ENCODE results near the gene GGCT.
"Not testable (repeated sequence)": the region's sequence is repeated elsewhere in the genome, so short reads cannot be mapped to it uniquely, and the experiment has no call there.

GGCT gene, protein sequence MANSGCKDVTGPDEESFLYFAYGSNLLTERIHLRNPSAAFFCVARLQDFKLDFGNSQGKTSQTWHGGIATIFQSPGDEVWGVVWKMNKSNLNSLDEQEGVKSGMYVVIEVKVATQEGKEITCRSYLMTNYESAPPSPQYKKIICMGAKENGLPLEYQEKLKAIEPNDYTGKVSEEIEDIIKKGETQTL

DNA sequence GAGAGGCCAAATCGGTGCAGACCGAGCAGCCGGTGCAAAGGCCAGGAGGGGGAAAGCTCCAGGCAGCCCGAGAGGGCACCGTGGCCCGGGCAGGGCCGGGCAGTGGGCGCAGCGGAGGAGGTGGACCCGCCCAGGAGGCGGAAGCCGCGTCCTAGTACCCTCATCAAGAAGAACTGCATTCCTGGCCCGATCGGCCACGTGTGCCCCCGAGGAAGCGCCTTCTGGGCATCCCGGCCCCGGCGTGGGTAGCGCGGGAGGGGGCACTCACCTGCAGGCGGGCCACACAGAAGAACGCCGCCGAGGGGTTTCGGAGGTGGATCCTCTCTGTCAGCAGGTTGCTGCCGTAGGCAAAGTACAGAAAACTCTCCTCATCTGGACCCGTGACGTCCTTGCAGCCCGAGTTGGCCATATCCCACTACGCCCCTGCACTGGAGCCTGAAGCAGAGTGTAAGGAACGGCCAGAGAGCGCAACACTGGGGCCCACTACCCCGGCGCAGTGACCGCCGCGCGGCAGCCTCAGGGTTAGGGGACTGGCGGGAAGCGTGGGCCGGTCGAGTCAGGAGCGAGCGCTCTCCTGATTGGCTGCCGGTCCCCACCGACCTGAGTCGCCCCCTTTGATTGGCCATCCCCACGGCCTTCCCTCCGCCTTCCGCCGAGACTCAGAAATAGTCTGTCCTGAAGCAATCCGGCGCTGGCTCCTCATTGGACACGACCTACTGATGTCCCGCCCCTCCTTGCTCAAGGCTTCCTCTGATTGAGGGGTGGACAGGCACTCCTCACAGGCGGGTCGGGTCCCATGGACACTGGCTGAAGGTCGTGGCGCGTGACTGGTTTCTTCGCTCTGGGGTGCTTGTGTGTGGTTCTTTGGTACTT is at the start of gene GGCT:
Gene GGCT (minus strand): TSS at position 529 of the 873 bp plus-strand sequence. CDS start 120 bp downstream, at position 409.
- DNase-seq: peak; percentile 96

DNA sequence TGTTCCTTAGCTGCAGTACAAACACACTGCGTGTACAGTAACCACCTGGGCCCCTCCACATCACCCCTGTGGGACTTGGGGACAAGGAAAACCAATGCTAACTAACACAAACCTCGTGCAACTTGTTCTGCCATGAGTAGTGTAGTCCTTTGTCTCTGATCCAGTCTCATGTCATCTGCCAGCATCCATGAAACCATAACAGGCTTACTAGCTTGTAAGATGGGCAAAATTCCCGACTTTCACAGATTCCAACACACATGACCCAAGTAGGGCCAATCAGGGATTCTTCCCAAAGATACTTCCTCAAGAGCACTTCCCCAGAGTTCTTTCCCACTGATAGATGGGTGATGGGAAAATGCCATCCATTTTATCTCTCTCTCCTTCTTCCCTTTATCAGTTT is 48.9 kb upstream of the GGCT start:
- no peak for DNase-seq

DNA sequence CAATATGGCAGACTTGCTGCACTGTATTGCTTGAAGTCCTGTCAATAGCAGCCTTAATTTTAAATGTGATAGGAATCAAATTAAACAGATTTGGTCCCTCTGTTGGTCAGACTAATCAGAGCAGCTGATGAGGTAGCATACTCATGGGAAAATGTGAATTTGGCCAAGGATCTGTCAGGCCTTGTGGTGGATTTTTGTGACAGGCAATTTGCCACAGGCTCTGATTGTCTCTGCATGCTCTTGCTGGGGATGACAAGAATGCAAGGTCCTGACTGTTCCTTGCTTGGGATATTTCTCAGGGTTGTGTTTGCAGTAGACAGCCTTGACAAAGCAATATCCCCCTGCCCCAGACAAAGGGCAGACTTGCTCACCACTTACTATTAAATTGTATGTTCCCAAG is 48.5 kb upstream of the GGCT start:
- no peak for DNase-seq

DNA sequence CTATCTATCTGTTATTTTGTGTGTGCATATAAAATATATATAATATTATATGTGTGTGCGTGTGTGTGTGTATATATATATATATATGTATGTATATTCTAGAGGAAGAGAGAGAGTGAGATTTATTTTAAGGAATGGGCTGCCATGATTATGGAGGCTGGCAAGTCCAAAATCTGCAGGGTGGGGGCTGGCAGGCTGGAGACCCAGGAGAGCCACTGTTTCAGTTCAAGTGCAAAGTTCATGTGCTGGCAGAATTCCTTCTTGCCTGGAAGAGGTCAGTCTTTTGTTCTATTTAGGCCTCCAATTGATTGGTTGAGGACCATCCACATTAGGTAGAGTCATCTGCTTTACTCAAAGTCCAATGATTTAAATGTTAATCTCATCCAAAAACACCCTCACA is 47.7 kb upstream of the GGCT start:
- no peak for DNase-seq

DNA sequence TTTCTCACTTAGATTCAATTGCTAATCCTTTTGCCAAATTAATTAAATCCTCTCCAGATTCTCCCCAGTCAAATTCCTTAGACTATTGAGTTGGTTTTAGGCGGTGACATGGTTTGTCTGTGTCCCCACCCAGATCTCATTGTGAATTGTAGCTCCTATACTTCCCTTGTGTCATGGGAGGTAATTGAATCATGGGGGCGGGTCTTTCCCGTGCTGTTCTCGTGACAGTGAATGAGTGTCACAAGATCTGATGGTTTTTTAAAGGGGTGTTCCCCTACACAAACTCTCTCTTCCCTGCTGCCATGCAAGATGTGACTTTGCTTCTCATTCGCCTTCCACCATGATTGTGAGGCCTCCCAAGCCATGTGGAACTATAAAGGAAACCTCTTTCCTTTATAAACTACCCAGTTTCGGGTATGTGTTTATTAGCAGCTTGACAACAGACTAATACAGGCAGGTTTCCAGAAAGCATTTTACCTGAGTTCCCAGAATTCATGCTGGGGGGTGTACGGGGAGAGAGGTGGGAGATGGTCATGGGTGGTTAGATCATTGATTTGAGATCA is 45.4 kb upstream of the GGCT start:
- DNase-seq: no peak

DNA sequence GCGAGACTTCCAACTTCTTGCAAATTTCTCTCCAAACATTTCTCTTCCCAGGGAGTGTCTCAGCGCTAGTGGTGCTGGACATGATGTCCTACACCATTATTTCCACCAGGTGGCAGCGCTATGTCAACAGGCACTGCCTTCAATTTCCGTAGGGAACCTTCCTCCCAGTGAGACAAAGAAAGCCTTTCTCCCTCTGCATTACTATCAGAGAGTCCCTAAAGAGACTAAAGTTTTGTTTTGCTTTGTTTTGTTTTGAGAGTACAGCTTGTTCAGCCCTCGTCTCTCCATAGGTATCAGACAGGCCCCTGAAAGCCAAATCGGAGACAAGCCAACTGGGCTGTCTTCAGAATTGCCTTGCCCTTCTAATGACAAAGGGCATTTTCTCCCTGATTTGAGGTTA is 44.2 kb upstream of the GGCT start:
- peak; percentile 32 for DNase-seq

DNA sequence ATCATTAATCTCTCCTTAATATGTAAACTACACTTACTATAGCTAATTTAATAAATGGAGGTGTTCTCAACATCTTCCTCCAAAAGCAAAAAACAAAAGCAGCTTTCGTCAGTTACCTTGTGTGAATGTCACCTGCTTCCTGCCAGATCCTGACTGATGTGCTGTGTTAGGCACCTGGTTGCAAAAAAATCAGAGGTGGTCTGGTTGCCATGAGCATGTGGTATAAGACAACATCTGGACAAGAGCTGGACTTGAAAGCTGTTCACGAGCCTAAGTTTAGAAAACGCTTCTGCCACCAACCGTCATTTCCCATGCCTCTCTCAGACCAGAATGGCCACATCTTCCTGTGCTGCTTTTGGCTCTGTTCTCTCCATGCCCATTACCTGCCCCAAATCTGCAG is 42.0 kb upstream of the GGCT start:
- DNase-seq: no peak

DNA sequence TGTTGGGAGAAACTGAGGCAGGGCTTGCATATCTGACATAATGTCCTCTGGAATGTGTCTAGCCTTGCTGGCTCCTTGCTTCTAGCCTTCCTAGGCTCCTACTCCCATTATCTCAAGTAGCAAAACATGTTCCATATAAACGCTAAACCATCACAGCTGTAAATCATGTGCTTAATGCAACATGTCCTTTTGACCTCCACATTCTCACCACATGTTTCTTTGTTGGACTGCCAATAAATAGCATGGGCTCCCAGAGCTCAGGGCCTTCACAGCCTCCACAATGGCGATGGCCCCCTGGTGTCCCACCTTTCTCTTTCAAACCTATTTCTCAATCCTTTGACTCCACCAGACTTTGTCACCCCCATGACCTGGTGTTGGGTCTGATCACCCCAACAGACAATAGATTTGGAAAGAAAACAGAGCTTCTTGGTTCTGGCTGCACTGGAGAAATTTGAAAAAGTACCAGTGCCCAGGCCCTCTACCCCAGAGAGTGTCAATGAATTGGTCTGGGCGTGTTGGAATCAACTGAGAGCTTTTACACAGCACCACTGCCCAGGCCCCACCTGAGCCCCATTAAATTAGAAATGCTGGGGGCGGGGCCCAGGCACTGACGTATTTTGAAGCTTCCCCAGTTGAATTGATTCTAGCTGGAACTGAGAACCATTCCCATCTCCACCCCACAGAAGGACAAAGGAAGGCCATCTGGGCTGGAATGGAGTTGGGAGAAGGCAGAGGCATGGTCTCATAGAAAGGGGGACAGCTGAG is 41.3 kb upstream of the GGCT start:
- no peak for DNase-seq

DNA sequence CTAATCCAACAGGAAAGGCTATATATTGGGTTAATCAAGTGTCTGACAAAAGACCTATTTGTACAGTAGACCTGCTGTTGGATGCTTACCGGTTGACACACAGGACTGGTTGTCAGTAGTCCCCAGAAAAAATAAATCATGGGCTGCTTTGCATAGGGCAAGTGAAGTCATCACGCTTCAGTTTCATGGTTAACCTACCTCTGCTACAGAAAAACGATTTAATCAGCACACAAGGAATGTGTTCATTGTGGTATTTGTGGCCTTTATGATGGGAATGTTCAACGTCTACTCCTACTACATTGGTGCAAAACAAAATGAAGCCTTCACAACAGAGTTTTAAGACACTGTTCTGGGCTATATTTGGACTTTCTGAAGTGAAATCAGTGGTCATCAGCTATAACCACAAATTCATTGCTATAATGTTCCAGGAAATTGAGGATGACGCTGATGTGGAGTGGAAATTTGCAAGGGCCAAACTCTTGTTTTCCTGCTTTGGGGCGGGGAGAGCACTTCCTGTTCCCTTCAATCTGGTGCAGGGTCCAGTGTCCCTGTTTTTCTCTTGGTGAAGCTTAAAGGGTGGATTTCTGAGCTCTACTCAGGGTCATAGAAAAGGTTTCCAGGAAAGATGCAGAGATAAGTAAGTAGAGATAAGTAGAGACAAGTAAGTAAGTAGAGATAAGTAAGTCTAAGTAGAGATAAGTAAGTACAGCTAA is 39.3 kb upstream of the GGCT start:
- DNase-seq: no peak

DNA sequence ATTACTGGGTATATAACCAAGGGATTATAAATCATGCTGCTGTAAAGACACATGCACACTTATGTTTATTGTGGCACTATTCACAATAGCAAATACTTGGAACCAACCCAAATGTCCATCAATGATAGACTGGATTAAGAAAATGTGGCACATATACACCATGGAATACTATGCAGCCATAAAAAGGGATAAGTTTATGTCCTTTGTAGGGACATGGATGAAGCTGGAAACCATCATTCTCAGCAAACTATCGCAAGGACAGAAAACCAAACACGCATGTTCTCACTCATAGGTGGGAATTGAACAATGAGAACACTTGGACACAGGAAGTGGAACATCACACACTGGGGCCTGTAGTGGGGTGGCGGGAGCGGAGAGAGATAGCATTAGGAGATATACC is 38.5 kb upstream of the GGCT start:
- not testable (repeated sequence) for DNase-seq

DNA sequence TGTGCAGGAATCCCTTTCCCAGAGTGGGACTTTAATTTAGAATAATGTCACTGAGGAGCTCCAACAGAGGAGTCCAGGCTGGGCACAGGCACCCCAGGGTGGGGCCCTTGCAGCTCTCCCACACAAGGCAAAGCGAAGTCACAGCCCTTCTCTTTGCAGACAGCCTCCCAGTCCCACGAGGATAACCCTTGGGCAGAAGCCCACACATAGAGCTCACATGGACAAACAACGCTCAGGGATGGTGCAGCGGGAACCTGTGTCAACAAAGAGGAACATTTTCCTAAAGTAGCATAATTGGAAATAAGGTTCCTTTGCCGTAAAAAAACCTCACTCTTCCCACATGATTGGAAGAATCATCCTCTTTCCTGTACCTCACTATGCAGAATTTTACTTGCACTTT is 29.3 kb upstream of the GGCT start:
- no peak for DNase-seq

DNA sequence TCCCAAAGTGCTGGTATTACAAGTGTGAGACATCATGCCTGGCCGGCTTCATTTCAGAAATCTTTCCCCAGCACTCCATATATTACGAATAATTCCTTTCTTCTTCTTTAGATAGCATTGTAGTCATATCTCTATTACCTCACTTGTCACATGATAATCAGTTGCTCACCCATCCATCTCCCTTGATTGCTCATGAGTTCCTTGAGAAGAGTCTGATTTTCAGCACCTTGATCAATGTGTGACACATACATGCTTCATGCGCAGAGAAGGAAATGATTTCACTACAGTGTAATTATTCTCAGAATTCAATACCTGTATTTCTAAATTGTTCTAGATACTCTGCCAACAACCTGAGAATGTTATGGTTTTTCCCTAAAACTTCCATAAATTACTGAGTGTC is 26.7 kb upstream of the GGCT start:
- DNase-seq: no peak

DNA sequence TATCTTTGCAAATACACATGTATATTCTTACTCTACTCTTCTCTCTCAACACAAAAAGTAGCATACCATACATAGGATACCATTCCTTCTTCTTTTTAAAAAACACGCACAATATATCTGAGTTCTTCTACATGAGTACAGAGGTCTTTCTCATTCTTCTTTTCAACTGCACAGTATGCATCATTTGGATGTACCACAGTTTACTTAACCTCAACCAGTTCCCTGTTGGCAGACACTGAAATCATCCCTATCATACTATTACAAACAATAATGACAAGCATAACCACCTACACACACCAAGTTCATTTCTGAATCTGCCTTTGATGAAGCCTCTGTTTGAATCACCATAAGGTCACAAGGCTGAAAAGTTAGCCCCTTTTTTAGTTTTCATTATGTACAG is 25.7 kb upstream of the GGCT start:
- no peak for DNase-seq

DNA sequence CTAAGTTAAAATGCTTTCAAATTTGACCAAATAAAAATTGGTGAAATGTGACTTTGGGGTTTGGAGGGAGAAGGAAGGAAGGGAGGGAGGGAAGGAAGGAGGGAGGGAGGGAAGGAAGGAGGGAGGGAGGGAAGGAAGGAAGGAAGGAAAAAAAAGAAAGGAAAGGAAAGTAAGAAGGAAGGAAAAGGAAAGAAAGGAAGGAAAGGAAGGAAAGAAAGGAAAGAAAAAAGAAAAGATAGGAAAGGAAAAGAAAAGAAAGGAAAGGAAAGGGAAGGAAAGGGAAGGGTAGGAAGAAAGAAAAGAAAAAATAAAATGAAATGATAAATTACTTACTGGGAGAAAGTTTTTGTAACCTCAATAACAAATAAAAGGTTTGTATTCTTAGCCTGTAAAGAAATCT is 24.1 kb upstream of the GGCT start:
- no peak for DNase-seq

DNA sequence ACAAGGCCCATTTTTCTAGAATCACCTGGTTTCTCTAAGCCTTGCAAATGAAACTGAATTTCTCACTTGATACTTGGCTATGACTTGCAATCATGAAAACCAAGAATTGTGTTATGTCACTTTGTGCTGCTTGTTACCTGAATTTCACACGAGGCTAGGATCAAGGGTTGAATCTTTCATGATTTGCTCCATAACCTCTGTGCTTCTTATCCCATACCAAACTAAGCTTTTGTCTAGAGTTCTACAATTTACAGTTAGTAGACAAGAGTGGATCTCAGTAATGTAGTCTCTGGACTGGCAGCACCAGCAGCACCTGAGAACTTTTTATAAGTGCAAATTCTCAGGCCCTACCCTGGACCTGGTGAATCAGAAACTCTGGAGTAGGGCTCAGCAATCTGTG is 22.7 kb upstream of the GGCT start:
- DNase-seq: not testable (repeated sequence)

DNA sequence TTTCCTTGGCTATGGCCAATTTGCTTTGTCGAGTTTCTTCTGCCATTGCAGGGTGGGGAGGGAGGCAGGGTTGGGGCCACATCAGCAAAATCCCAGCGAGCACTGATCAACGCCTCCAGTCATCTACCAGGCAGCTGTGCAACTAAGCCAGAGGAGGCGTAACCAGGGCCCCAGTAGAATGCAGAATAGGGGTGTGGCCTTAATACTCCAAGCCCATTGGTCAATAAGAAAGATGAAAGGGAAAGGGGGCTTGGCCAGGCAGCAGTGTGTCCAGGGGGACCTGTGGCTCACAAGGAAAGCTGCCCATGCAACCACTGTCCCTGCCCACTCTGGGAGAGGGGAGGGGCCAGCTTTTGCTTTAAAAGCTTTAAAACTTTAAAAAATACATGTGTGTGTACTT is 21.5 kb upstream of the GGCT start:
- DNase-seq: no peak

DNA sequence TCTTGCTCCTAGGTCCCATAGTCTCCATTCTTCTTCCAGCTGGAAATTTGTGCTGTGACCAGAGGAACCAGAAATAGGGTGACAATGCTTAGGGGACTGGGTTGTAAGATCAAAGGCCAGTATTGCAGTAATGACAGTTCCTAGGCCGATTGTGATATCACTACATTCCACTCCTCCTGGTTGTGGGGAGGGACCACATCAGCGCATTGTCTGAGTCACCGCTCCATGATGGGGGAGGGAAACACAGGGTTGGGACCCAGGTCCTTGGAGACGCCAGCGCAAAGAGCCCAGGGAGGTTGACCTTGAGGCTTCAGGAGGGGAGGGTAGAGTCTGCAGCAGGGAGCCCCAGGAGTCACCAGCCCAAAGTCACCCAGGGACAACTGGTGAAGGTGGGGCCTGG is 20.8 kb upstream of the GGCT start:
- DNase-seq: no peak

DNA sequence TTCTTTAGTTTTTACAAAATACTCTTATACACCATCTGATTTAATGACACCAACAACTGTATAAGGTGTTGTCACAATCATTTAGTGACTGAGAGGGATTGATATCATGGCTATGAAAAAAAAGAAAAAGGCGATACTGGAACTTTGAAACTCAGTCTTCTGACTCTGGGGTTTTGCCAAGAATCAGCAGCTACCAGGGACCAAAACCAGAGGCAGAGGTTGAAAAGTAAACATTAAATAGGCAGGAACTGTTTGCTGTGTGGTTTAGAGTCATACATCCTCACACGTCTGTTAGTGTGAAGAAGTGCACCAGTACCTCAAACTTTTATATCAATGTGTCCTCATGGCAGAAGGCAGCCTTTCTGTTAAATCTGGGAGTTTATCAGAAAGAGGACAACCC is 19.9 kb upstream of the GGCT start:
- DNase-seq: no peak

DNA sequence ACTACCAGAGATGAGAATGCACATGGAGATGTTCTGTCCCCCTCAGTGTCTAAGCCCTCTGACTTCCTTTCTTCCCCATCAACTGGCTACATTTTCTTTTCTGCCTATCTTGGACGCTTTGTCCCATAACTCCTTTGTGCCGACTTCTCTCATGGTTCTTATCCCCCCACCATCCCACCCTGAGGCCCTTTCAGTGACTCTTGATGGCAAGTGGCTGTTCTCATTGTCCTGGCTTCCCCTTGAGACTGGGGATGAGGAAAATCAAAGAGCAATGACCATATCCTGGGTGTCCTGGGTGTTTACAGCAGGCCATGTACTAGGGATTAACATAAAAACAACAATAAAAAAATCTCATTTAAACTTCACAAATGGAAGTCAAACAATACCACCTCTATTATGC is 18.8 kb upstream of the GGCT start:
- DNase-seq: no peak

DNA sequence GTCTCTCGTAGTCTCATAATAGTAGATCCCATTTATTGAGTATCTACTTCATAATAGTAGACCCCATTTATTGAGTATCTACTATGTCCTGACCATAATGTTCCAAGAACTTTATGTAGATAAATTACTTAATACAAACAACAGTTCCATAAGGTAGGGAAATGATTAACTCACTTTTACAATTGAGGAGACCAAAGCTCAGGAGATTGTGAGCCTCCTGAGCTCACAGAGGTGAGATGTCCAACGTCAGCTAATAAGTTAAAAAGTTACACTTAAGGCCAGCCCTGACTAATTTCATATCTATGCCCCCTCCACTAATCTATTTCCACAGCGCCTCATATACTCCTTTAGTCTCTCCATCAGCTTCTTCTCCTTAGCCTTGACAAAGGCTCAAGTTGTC is 17.5 kb upstream of the GGCT start:
- DNase-seq: no peak

DNA sequence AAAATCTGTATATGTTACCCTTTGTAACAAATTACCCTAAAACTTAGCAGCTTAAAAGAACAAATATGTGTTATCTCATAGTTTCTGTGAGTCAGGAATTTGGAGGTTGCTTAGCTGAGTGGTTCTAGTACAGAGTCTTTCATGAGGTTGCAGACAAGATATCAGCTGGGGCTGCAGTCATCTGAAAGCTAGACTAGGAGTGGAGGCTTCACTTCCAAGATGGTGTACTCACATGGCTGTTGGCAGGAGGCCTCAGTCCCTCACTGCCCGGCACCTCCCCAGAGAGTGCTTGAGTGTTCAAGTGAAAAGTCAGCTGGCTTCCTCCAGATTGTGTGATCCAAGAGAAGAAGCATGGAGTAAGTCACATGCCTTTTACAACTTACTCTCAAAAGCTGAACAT is 16.9 kb upstream of the GGCT start:
- DNase-seq: no peak

DNA sequence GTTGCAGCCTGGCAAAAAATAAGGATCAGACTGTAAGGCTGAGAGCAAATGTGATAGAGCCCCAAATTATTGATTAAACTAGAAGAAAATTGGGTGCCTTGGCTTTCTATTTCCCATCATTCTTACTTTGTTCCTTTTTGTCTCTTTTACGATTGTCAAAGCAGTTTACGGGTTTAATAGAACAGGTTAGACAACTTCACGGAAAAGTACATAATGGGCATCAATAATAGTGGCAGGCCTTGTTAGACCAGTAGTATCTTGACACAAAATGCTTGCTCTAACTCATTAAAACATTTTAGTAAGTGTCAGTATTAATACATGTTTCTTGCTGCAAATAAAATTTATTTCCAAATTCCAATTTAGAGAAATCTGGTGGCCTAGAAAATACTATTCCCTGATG is 14.5 kb upstream of the GGCT start:
- no peak for DNase-seq

DNA sequence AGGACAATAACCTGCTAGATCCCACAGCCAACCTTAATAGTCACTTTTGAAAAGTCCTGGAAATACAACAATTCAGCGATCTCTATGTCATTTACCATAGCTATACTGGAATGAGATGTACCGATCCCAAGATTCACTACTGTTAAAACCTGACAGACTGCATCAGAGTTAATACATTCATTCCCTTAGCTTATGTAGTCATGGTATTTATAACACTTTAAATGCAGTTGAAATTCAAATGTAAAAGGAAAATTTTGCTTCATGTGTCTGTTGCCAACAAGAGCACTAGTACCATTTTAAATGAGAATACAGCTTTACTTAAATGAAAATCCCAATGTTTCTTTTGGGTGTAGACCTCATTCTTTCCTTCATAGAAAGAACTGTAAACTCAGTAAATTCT is 11.1 kb upstream of the GGCT start:
- DNase-seq: no peak
